IMR-90 (cell line): ENCODE measurements around the gene KIF1B. TPM values are rescaled to one million over a fixed set of nuclear protein-coding genes. Genes with fewer than 3 reads are reported as not detected.

Source experiments
- ATAC-seq: fragments of 200-7000 bp; cut with Tn5 transposase; 2 replicates; pipeline ENCODE4 v1.9.1; 2020; ENCODE audit warnings: low read depth, mild to moderate bottlenecking, moderate library complexity
- BruUV-seq: library from RNA; stranded (reverse); fragments of 400-500 nt; replicated peaks from 2 replicates; lab custom pipeline; 2021; lab: Mats Ljungman, UMichigan
- CTCF ChIA-PET: fragments of 300-600 bp; formaldehyde crosslinking; extraction: SDS; loops from one replicate; lab custom pipeline; 2021; ENCODE audit warnings: antibody characterized with exemption; lab: Yijun Ruan, JAX
- POLR2A ChIA-PET: fragments of 300-600 bp; sonication (Branson Sonifier 250); formaldehyde crosslinking; loops from one replicate; lab custom pipeline; 2022; ENCODE audit warnings: antibody characterized with exemption; ENCODE audit not compliant: unreplicated experiment; lab: Charles Lee
- DNase-seq: peaks from one replicate; pipeline ENCODE4 v3.0.0; 2013
- H2AFZ ChIP-seq: replicated peaks from 2 replicates; pipeline ENCODE3; 2013; ENCODE audit warnings: low read length, mild to moderate bottlenecking; ENCODE audit not compliant: poor library complexity
- H2AK5ac ChIP-seq: 2 replicates; pipeline ENCODE4 v1.6.1; 2013; ENCODE audit warnings: low read depth, low read length, inconsistent platforms
- H2AK9ac ChIP-seq: replicated peaks from 2 replicates; pipeline ENCODE3; 2013; ENCODE audit warnings: mild to moderate bottlenecking, low read depth, low read length, moderate library complexity; ENCODE audit not compliant: poor library complexity
- H2BK120ac ChIP-seq: 2 replicates; pipeline ENCODE4 v1.6.1; 2013; ENCODE audit warnings: low read depth, low read length, inconsistent platforms
- H2BK15ac ChIP-seq: 3 replicates; pipeline ENCODE4 v1.6.1; 2013; ENCODE audit warnings: low read depth, low read length, inconsistent platforms
- H2BK20ac ChIP-seq: 2 replicates; pipeline ENCODE4 v1.6.1; 2013; ENCODE audit warnings: low read depth, mild to moderate bottlenecking, inconsistent platforms, low read length, moderate library complexity
- H2BK5ac ChIP-seq: 2 replicates; pipeline ENCODE4 v1.6.1; 2013; ENCODE audit warnings: mild to moderate bottlenecking, low read depth, low read length, inconsistent platforms; ENCODE audit not compliant: poor library complexity, severe bottlenecking
- H3K14ac ChIP-seq: replicated peaks from 2 replicates; pipeline ENCODE4 v1.6.1; 2013; ENCODE audit warnings: low read depth, low read length, inconsistent platforms
- H3K18ac ChIP-seq: 2 replicates; pipeline ENCODE4 v1.6.1; 2013; ENCODE audit warnings: low read depth, low read length, control low read depth
- H3K23ac ChIP-seq: 2 replicates; pipeline ENCODE4 v1.6.1; 2013; ENCODE audit warnings: low read depth, low read length, inconsistent platforms
- H3K27ac ChIP-seq: 2 replicates; pipeline ENCODE4 v1.5.1; 2013; ENCODE audit warnings: mild to moderate bottlenecking, control low read depth, low read length; ENCODE audit not compliant: insufficient read depth
- H3K27me3 ChIP-seq: 2 replicates; pipeline ENCODE4 v1.6.1; 2013; ENCODE audit warnings: low read length; ENCODE audit not compliant: control insufficient read depth, insufficient read depth
- H3K36me3 ChIP-seq: 2 replicates; pipeline ENCODE4 v1.6.1; 2013; ENCODE audit warnings: low read length, mixed read lengths; ENCODE audit not compliant: control insufficient read depth, insufficient read depth
- H3K4ac ChIP-seq: 2 replicates; pipeline ENCODE4 v1.6.1; 2013; ENCODE audit warnings: low read depth, low read length, inconsistent platforms
- H3K4me1 ChIP-seq: 2 replicates; pipeline ENCODE4 v1.6.1; 2013; ENCODE audit warnings: low read length, mixed read lengths; ENCODE audit not compliant: control insufficient read depth, insufficient read depth
- H3K4me2 ChIP-seq: 2 replicates; pipeline ENCODE4 v1.6.1; 2013; ENCODE audit warnings: low read depth, mild to moderate bottlenecking, control low read depth, low read length, moderate library complexity
- H3K4me3 ChIP-seq: 2 replicates; pipeline ENCODE4 v1.5.1; 2013; ENCODE audit warnings: low read depth, mild to moderate bottlenecking, control low read depth, low read length, moderate library complexity; ENCODE audit not compliant: insufficient read depth
- H3K56ac ChIP-seq: 2 replicates; pipeline ENCODE4 v1.6.1; 2013; ENCODE audit warnings: low read length, inconsistent platforms; ENCODE audit not compliant: insufficient read depth; ENCODE audit errors: extremely low read depth
- H3K79me1 ChIP-seq, 2 experiments: 2 replicates each; pipeline ENCODE4 v1.6.1; 2013; ENCODE audit warnings: low read length in 2 of 2, inconsistent platforms in 1 of 2, low read depth in 1 of 2
- H3K9ac ChIP-seq: 2 replicates; pipeline ENCODE4 v1.6.1; 2013; ENCODE audit warnings: low read depth, low read length, control low read depth
- H3K9me1 ChIP-seq: 2 replicates; pipeline ENCODE4 v1.6.1; 2013; ENCODE audit warnings: low read length, inconsistent platforms; ENCODE audit not compliant: insufficient read depth
- H3K9me3 ChIP-seq: 2 replicates; pipeline ENCODE4 v1.6.1; 2013; ENCODE audit warnings: low read length; ENCODE audit not compliant: control insufficient read depth, insufficient read depth
- H4K20me1 ChIP-seq: 2 replicates; pipeline ENCODE4 v1.6.1; 2013; ENCODE audit warnings: low read length, inconsistent platforms; ENCODE audit not compliant: insufficient read depth
- H4K5ac ChIP-seq: 2 replicates; pipeline ENCODE4 v1.6.1; 2013; ENCODE audit warnings: mild to moderate bottlenecking, low read depth, low read length, control low read depth
- H4K8ac ChIP-seq, 2 experiments: 2 replicates each; pipeline ENCODE4 v1.6.1; 2013; ENCODE audit warnings: low read depth in 2 of 2, low read length in 2 of 2, control low read depth in 1 of 2, inconsistent platforms in 1 of 2
- H4K91ac ChIP-seq: 2 replicates; pipeline ENCODE4 v1.6.1; 2013; ENCODE audit warnings: low read depth, low read length, inconsistent platforms; ENCODE audit not compliant: insufficient read depth
- BHLHE40 ChIP-seq: fragments of 150-350 bp; IDR thresholded peaks from 2 replicates; pipeline ENCODE4 v1.6.1; 2016; ENCODE audit warnings: mild to moderate bottlenecking, low read depth, low read length
- CEBPB ChIP-seq: IDR thresholded peaks from 2 replicates; pipeline ENCODE4 v1.6.1; 2012; ENCODE audit warnings: low read depth, low read length, improper control_type of control experiment
- CHD1 ChIP-seq: IDR thresholded peaks from 2 replicates; pipeline ENCODE4 v1.6.1; 2012; ENCODE audit warnings: low read depth, low read length, improper control_type of control experiment
- CTCF ChIP-seq: conservative IDR thresholded peaks from 2 replicates; pipeline ENCODE4 v1.5.1; 2012; ENCODE audit warnings: mild to moderate bottlenecking, low read depth, low read length, improper control_type of control experiment
- ELK1 ChIP-seq: fragments of 150-350 bp; IDR thresholded peaks from 2 replicates; pipeline ENCODE4 v1.6.1; 2016; ENCODE audit warnings: low read depth, mild to moderate bottlenecking, low read length, moderate library complexity, borderline replicate concordance
- FOS ChIP-seq: fragments of 150-350 bp; IDR thresholded peaks from 2 replicates; pipeline ENCODE4 v1.6.1; 2016; ENCODE audit warnings: low read depth, low read length
- MAFK ChIP-seq: IDR thresholded peaks from 2 replicates; pipeline ENCODE4 v1.6.1; 2012; ENCODE audit warnings: low read depth, low read length, improper control_type of control experiment
- MAZ ChIP-seq: IDR thresholded peaks from 2 replicates; pipeline ENCODE4 v1.6.1; 2012; ENCODE audit warnings: low read depth, mild to moderate bottlenecking, low read length, improper control_type of control experiment, moderate library complexity, borderline replicate concordance
- MXI1 ChIP-seq: IDR thresholded peaks from 2 replicates; pipeline ENCODE4 v1.6.1; 2012; ENCODE audit warnings: low read depth, mild to moderate bottlenecking, low read length, moderate library complexity, borderline replicate concordance
- NFE2L2 ChIP-seq: fragments of 150-350 bp; IDR thresholded peaks from 2 replicates; pipeline ENCODE4 v1.6.1; 2016; ENCODE audit warnings: low read depth, mild to moderate bottlenecking, low read length
- POLR2A ChIP-seq: IDR thresholded peaks from 2 replicates; pipeline ENCODE4 v1.6.1; 2012; ENCODE audit warnings: mild to moderate bottlenecking, low read depth, low read length
- RAD21 ChIP-seq: IDR thresholded peaks from 2 replicates; pipeline ENCODE4 v1.6.1; 2012; ENCODE audit warnings: low read length, improper control_type of control experiment
- RCOR1 ChIP-seq: IDR thresholded peaks from 2 replicates; pipeline ENCODE4 v1.6.1; 2012; ENCODE audit warnings: mild to moderate bottlenecking, low read length, improper control_type of control experiment; ENCODE audit not compliant: insufficient replicate concordance
- RFX5 ChIP-seq: IDR thresholded peaks from 2 replicates; pipeline ENCODE4 v1.8.0; 2012; ENCODE audit warnings: low read depth, mild to moderate bottlenecking, low read length, moderate library complexity
- SMC3 ChIP-seq: fragments of 150-350 bp; IDR thresholded peaks from 2 replicates; pipeline ENCODE4 v1.6.1; 2016; ENCODE audit warnings: low read depth, mild to moderate bottlenecking, antibody characterized with exemption, low read length, moderate library complexity
- USF2 ChIP-seq: fragments of 150-350 bp; IDR thresholded peaks from 2 replicates; pipeline ENCODE4 v1.6.1; 2017; ENCODE audit warnings: mild to moderate bottlenecking, antibody characterized with exemption, low read length, low read depth
- WGBS, 2 experiments: methylation state at CpG; one replicate each; pipeline versions ENCODE4 v1.1.5 to v1.1.7; 2013; ENCODE audit warnings: missing lambda C conversion rate in 2 of 2; ENCODE audit not compliant: insufficient read length in 1 of 2; ENCODE audit errors: extremely low coverage in 2 of 2; 5-methylcytosine and 5-hydroxymethylcytosine counted together
- dilution Hi-C: fragments of 300-500 bp; cut with HindIII; formaldehyde crosslinking; loops from one replicate; pipeline ENCODE4 v1.14.3; 2018; ENCODE audit warnings: low sequenced_read_pairs; ENCODE audit not compliant: unreplicated experiment
- in situ Hi-C: fragments of 300-500 bp; cut with MboI; formaldehyde crosslinking; loops from 3 replicates; pipeline ENCODE4 v1.14.3; 2019; ENCODE audit warnings: low sequenced_read_pairs, inconsistent platforms, mixed read lengths
- intact Hi-C: fragments of 100-400 bp; cut with micrococcal nuclease; formaldehyde crosslinking; loops from 2 replicates; pipeline ENCODE4 v1.10.0; 2022
- polyA plus RNA-seq, 3 experiments: library from polyadenylated mRNA; depleted of rRNA; stranded (reverse); fragments of >200 nt; gene quantifications; 2 replicates each; pipeline ENCODE4 v1.2.3, GENCODE V29; 2012; ENCODE audit warnings: low replicate concordance in 1 of 3
- total RNA-seq: library from RNA; depleted of rRNA; stranded (reverse); fragments of >200 nt; gene quantifications from 2 replicates; pipeline ENCODE4 v1.2.3, GENCODE V29; 2012

The KIF1B gene
- total and polyA plus RNA-seq, 2 of the 4 experiments (the other 2 are of a cell fraction) = 13.0 to 21.1 TPM

GRCh38 chr1:10193288-10193687, 17.1 kb upstream of the KIF1B start:
- no peak overlapping the region for H3K18ac ChIP-seq
- intact Hi-C loops (no loop called here), in situ Hi-C loops (no loop called here), dilution Hi-C loops (no loop called here)
- no peak overlapping the region for H2BK20ac ChIP-seq
- H4K91ac ChIP-seq = no peak overlapping the region
- no peak overlapping the region for H4K8ac ChIP-seq
- H3K36me3 ChIP-seq = no peaks in the 10 kb centered on the region
- H3K27me3 ChIP-seq = peaks cover 4% of the 10 kb centered on the region
- H3K4ac ChIP-seq = no peak overlapping the region
- CTCF ChIA-PET = no interaction called here
- H2BK5ac ChIP-seq = no peak overlapping the region
- H3K14ac ChIP-seq = no peak overlapping the region
- no peak overlapping the region for H3K4me2 ChIP-seq
- H4K5ac ChIP-seq = no peak overlapping the region
- H2BK120ac ChIP-seq = no peak overlapping the region
- H3K9me1 ChIP-seq = no peaks in the 10 kb centered on the region
- H3K56ac ChIP-seq = no peak overlapping the region
- no peak overlapping the region for H3K23ac ChIP-seq
- H2AK9ac ChIP-seq = no peak overlapping the region
- no TSS peak for BruUV-seq
- ATAC-seq (no peak), DNase-seq (no peak)
- WGBS, 2 experiments = no CpG with 5 or more reads among the region's 6 CpGs
- H3K9me3 ChIP-seq = no peaks in the 10 kb centered on the region
- no peaks in the 10 kb centered on the region for H3K79me1 ChIP-seq
- peaks cover 2% of the 10 kb centered on the region for H3K4me1 ChIP-seq
- no peak overlapping the region for H3K27ac ChIP-seq
- H2BK15ac ChIP-seq = no peak overlapping the region
- H3K4me3 ChIP-seq = no peak overlapping the region
- POLR2A ChIA-PET = no interaction called here
- H2AFZ ChIP-seq = no peak overlapping the region
- no peak overlapping the region for H2AK5ac ChIP-seq
- TF ChIP-seq MAFK = no peak
- TF ChIP-seq CHD1 = no peak
- no peak for TF ChIP-seq MXI1
- TF ChIP-seq RFX5 = no peak
- TF ChIP-seq POLR2A = no peak
- TF ChIP-seq RCOR1 = no peak
- TF ChIP-seq NFE2L2 = no peak
- no peak for TF ChIP-seq MAZ
- TF ChIP-seq SMC3 = no peak
- TF ChIP-seq CTCF = no peak
- TF ChIP-seq RAD21 = no peak
- no peak for TF ChIP-seq FOS
- TF ChIP-seq BHLHE40 = no peak
- no peak for TF ChIP-seq ELK1
- TF ChIP-seq USF2 = no peak
- TF ChIP-seq CEBPB = no peak
- H4K20me1 ChIP-seq = no peaks in the 10 kb centered on the region
- H3K9ac ChIP-seq = no peak overlapping the region
